Stomach (tissue), 4 donors: Measurements from ENCODE around the gene PPP2R5B.

Experiments
- CTCF ChIP-seq, 7 experiments: fragments of 450-650 bp in 4 of 7; fragments of 200-600 bp in 3 of 7; sonication (generic) in 3 of 7; IDR thresholded peaks; one replicate each; pipeline ENCODE4 v1.5.1; 2016 to 2019; ENCODE audit warnings: antibody characterized with exemption in 7 of 7, control low read depth in 2 of 7, mild to moderate bottlenecking in 1 of 7
- EP300 ChIP-seq: sonication (generic); formaldehyde crosslinking; IDR thresholded peaks from one replicate; pipeline ENCODE4 v1.6.1; 2017; ENCODE audit warnings: antibody characterized with exemption
- POLR2AphosphoS5 ChIP-seq, 3 donors: sonication (generic); formaldehyde crosslinking; IDR thresholded peaks; one replicate each; pipeline ENCODE4 v1.6.1; 2016; ENCODE audit warnings: antibody characterized with exemption in 3 of 3

DNA sequence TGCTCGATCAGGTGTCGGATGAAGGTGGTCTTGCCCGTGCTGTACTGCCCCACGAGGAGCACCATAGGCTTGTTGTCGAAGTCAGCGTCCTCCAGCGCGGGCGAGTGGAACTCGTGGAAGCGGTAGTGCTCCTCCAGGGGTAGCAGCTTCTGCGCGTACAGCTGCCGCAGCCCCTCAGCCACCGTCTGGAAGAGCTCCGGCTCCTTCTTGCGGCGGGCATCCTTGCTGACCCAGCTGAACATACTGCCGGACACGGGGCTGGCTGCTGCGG is 46.3 kb upstream of the PPP2R5B start:
- TF ChIP-seq CTCF (IDR thresholded peaks at IDR 0.05) (no peak), EP300 (no peak), POLR2AphosphoS5 (IDR thresholded peaks at IDR 0.05) (no peak)
